ENCODE data around the gene CADPS. TPM values are rescaled to one million over a fixed set of nuclear protein-coding genes. Genes with fewer than 3 reads are reported as not detected.

Gene CADPS
- total and polyA plus RNA-seq, 9 of the 15 experiments (the other 6 are each of a cell fraction or from before 2014, with no cell fraction given) = not detected

DNA sequence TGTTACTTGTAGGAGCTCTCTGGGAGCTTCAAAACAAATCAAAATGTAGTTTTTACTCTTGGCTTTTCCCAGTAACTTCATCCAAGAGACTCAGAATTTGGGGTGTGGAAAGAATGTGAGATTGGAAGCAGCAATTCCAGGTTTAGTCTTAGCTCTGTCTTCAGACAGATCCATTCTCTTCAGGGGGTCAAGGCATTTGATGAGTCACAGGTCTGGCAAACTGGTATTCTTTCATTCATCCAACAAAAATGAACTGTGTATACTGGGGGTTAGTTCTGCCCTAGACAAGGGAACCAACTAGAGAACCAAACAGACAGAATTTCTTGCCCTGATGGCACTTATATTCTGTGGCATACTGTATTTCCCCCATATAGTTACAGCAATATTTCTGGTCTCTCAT, 36.3 kb upstream of the CADPS start:
- POLR2A ChIA-PET = no interaction called here
- Histone ChIP-seq H2AFZ (ENCODE audit: low read depth, low read length) (no peak overlapping the region), H3K27me3 (ENCODE audit: control insufficient read depth in 2 of 2, insufficient read depth in 2 of 2, low read length in 2 of 2) (no peaks in the 10 kb centered on the region), H3K79me2 (ENCODE audit: control insufficient read depth, insufficient read depth, low read length) (no peaks in the 10 kb centered on the region), H4K20me1 (replicated peaks; ENCODE audit: control insufficient read depth, insufficient read depth, low read length) (no peaks in the 10 kb centered on the region), H3K4me3 (no peak overlapping the region), H3K9ac (ENCODE audit: insufficient read depth in 1 of 2, low read depth in 2 of 2, low read length in 2 of 2) (no peak overlapping the region), H3K36me3 (ENCODE audit: control insufficient read depth, insufficient read depth, low read length) (no peaks in the 10 kb centered on the region), H3K9me3 (replicated peaks; ENCODE audit: control insufficient read depth, insufficient read depth, low read depth, low read length) (no peaks in the 10 kb centered on the region), H3K9me1 (ENCODE audit: control insufficient read depth, insufficient read depth, low read length) (no peaks in the 10 kb centered on the region), H3K27ac (ENCODE audit: extremely low read depth, low read depth, low read length) (no peak overlapping the region), H3K4me1 (replicated peaks in 1 of 2; ENCODE audit: control insufficient read depth in 2 of 2, insufficient read depth in 2 of 2, low read length in 2 of 2) (no peaks in the 10 kb centered on the region), H3K4me2 (ENCODE audit: insufficient read depth, low read length) (no peak overlapping the region)
- intact Hi-C loops (cut with micrococcal nuclease) = loop anchor here (10.0 kb wide), 1 partner anchor 83 kb away; no protein-coding TSS in a partner anchor
- ATAC-seq = no peak
- FAIRE-seq = no peak
- DNase-seq (ENCODE audit: extremely low read depth in 1 of 4, low spot score in 3 of 4) = no peak
- no TSS peak for BruUV-seq (replicated peaks)
- CTCF ChIA-PET (ENCODE audit: low intra/inter-chr PET ratio) = no interaction called here
- no peak for TF ChIP-seq MEF2D (tag; conservative IDR thresholded peaks at IDR 0.05; ENCODE audit: low read depth)
- no peak for TF ChIP-seq FOXK1 (CRISPR knock-in tag; IDR thresholded peaks at IDR 0.05; ENCODE audit: borderline replicate concordance)
- TF ChIP-seq, protein P1, sequence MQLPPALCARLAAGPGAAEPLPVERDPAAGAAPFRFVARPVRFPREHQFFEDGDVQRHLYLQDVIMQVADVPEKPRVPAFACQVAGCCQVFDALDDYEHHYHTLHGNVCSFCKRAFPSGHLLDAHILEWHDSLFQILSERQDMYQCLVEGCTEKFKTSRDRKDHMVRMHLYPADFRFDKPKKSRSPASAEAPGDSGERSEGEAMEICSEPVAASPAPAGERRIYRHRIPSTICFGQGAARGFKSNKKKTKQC (CRISPR knock-in tag; IDR thresholded peaks at IDR 0.05) = no peak
- no peak for TF ChIP-seq PTBP1 (IDR thresholded peaks at IDR 0.05; ENCODE audit: low read depth, low read length)
- TF ChIP-seq ZBTB1 (CRISPR knock-in tag; IDR thresholded peaks at IDR 0.05; ENCODE audit: borderline replicate concordance, low read depth) = no peak
- no peak for TF ChIP-seq POLR2G (IDR thresholded peaks at IDR 0.05; ENCODE audit: low read depth, low read length)
- in situ Hi-C loops (cut with MboI) = no loop called here

DNA sequence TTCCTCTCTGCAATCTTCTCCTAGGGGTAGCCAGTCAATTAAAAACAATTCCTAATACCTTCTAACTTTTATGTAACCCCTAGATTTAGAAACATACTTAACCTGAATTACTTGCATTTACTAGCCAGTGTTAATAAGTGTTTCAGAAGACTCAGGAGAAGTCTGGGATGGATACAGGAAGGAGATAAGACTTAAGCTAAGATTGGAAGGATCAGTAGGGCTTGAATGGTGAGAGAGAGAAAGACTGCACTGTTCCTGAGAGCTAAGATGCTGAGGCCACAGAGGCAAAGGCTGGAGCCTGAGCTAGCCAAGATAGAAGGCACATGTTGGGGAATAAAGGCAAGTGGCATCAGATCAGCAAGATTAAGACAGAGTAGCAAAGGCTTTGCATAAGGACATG, 30.1 kb upstream of the CADPS start:
- Histone ChIP-seq H3K79me2 (ENCODE audit: control insufficient read depth, insufficient read depth, low read length) (no peaks in the 10 kb centered on the region), H3K36me3 (ENCODE audit: control insufficient read depth, insufficient read depth, low read length) (no peaks in the 10 kb centered on the region), H3K27me3 (ENCODE audit: control insufficient read depth in 2 of 2, insufficient read depth in 2 of 2, low read length in 2 of 2) (no peaks in the 10 kb centered on the region), H2AFZ (ENCODE audit: low read depth, low read length) (no peak overlapping the region), H3K4me2 (ENCODE audit: insufficient read depth, low read length) (no peak overlapping the region), H3K9me3 (replicated peaks; ENCODE audit: control insufficient read depth, insufficient read depth, low read depth, low read length) (no peaks in the 10 kb centered on the region), H3K9me1 (ENCODE audit: control insufficient read depth, insufficient read depth, low read length) (no peaks in the 10 kb centered on the region), H3K27ac (ENCODE audit: extremely low read depth, low read depth, low read length) (no peak overlapping the region), H3K4me1 (replicated peaks in 1 of 2; ENCODE audit: control insufficient read depth in 2 of 2, insufficient read depth in 2 of 2, low read length in 2 of 2) (no peaks in the 10 kb centered on the region), H4K20me1 (replicated peaks; ENCODE audit: control insufficient read depth, insufficient read depth, low read length) (no peaks in the 10 kb centered on the region), H3K4me3 (no peak overlapping the region), H3K9ac (ENCODE audit: insufficient read depth in 1 of 2, low read depth in 2 of 2, low read length in 2 of 2) (no peak overlapping the region)
- FAIRE-seq (no peak), DNase-seq (ENCODE audit: extremely low read depth in 1 of 4, low spot score in 3 of 4) (no peak), ATAC-seq (no peak)
- ChIA-PET POLR2A (no interaction called here), CTCF (ENCODE audit: low intra/inter-chr PET ratio) (no interaction called here)
- no TSS peak for BruUV-seq (replicated peaks)
- intact Hi-C loops (cut with micrococcal nuclease) = no loop called here
- TF ChIP-seq CEBPG (CRISPR knock-in tag; IDR thresholded peaks at IDR 0.05) (no peak), CEBPG (tag; conservative IDR thresholded peaks at IDR 0.05 in 1 of 2, IDR thresholded peaks at IDR 0.05 in 1 of 2) (no peak)
- in situ Hi-C loops (cut with MboI) = no loop called here

All from K562 (cell line).